GM12891 (cell line): ENCODE measurements around the gene CFAP97D1.

Source experiments
- DNase-seq: peaks from one replicate; pipeline ENCODE4 v3.0.0; 2011; ENCODE audit warnings: low spot score; ENCODE audit not compliant: insufficient read length
- FAIRE-seq: peaks from 2 replicates; lab custom pipeline; 2011; peaks lifted over from hg19 to GRCh38; lab: Jason Lieb, UNC
- PAX5 ChIP-seq: IDR thresholded peaks from 2 replicates; pipeline ENCODE4 v1.6.1; 2011; ENCODE audit warnings: low read length, moderate library complexity, mild to moderate bottlenecking; ENCODE audit not compliant: insufficient read depth, severe bottlenecking
- POLR2A ChIP-seq: IDR thresholded peaks from 2 replicates; pipeline ENCODE4 v1.6.1; 2011; ENCODE audit warnings: low read depth, low read length, control low read depth
- POLR2AphosphoS5 ChIP-seq: IDR thresholded peaks from 2 replicates; pipeline ENCODE4 v1.6.1; 2011; ENCODE audit warnings: low read depth, low read length, control low read depth
- POU2F2 ChIP-seq: IDR thresholded peaks from 2 replicates; pipeline ENCODE4 v1.6.1; 2011; ENCODE audit warnings: low read depth, mild to moderate bottlenecking, control low read depth, low read length, moderate library complexity
- SPI1 ChIP-seq: IDR thresholded peaks from 2 replicates; pipeline ENCODE4 v1.6.1; 2011; ENCODE audit warnings: low read depth, low read length, control low read depth
- TAF1 ChIP-seq: IDR thresholded peaks from 2 replicates; pipeline ENCODE4 v1.6.1; 2011; ENCODE audit warnings: low read depth, low read length, control low read depth

Gene CFAP97D1

DNA sequence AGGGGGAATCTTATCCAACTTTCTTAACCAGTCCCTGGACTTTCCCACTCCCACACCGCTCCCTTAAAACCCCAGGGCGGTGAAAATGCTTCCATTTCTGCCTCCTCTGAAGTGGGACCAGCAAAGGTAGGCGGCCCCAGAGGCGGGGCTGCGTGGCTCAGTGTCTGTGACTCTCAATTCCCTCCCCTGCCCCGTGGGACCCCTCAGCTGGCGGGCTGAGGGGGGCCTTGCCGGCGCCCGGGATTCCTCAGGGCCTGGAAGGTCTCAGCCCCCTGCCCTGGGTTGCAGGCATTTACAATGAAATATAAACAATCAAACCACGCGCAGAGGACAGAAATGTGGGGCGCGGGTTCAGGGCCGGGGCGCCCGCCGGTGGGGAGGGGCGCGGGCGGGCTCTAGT lies 25.3 kb upstream of the CFAP97D1 start:
- no peak for TF ChIP-seq SPI1
- no peak for TF ChIP-seq POLR2A
- TF ChIP-seq TAF1: no peak
- TF ChIP-seq POU2F2: no peak
- no peak for TF ChIP-seq POLR2AphosphoS5
- no peak for TF ChIP-seq PAX5
- FAIRE-seq (no peak), DNase-seq (no peak)

DNA sequence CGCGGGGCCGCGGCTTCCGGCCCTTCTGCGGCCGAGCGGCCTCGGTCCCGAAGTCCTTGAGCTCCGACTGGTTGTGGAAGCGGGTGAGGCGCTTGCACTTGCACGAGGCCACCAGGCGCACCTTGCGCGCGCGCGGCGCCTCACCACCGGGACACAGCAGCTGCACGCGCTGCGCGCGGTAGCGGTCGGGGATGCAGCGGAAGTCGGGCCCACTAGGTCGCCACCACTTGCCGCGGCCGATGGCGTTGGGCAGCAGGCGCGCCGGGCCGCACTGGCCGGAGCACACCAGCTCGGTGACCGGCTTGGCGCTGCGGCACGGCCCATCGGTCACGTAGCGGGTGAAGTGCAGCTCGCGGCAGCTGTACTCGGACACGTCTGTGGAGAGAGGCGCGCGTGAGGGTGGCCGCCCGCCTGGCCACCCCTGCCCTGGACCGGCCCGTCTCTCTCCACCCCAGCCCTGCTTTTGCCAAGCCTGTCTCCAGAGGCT lies 24.8 kb upstream of the CFAP97D1 start:
- TF ChIP-seq TAF1 (no peak), POLR2AphosphoS5 (no peak), PAX5 (no peak), SPI1 (no peak), POLR2A (no peak), POU2F2 (no peak)
- no peak for FAIRE-seq
- DNase-seq: no peak

DNA sequence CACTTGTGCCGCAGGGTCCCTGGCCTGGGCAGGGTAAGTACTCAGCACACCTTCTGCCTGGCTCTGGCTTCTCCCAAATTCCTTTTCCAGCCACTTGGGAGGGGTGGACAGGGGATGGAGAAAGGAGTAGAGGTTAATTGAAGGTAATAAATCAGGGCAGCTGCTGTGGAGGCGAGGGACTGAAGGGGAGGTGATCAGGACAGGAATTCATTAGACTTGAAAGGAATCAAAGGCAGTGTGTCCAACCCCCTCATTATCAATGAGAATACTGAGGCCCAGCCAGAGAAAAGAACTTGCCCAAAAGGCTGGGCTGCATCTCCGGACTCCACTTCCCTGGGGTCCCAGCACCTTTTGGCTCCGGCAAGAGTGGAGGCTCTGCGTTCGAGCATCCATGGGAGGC lies 24.0 kb upstream of the CFAP97D1 start:
- no peak for FAIRE-seq
- no peak for DNase-seq
- no peak for TF ChIP-seq PAX5
- TF ChIP-seq POLR2A: no peak
- TF ChIP-seq SPI1: no peak
- TF ChIP-seq POLR2AphosphoS5: no peak
- TF ChIP-seq POU2F2: no peak
- no peak for TF ChIP-seq TAF1

DNA sequence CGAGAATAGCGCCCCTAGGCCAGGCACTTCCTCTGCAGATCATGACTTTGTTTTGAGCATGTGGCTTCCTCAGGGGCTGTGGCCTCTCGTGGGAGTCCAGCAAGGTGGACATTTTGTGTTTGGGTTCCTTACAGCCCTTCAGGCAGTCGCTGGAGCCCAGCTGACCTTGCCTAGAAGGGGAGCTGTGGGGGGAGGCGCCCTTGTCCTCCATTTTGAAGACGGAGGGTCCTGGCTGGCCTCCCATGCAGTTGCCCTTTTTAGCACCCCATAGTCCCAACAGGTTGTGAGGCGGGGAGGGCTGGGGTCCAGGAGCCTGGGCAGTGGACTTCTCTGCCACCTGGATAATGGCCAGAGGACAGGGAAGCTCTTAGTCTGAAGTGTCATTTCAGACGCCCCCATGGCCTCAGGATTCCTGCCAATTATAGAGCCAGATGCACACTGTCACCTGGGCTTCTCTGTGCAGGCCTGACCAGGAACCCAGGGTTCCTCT lies 23.0 kb upstream of the CFAP97D1 start:
- no peak for TF ChIP-seq POU2F2
- no peak for TF ChIP-seq TAF1
- no peak for TF ChIP-seq PAX5
- no peak for TF ChIP-seq POLR2A
- TF ChIP-seq SPI1: no peak
- no peak for TF ChIP-seq POLR2AphosphoS5
- FAIRE-seq (no peak), DNase-seq (no peak)

DNA sequence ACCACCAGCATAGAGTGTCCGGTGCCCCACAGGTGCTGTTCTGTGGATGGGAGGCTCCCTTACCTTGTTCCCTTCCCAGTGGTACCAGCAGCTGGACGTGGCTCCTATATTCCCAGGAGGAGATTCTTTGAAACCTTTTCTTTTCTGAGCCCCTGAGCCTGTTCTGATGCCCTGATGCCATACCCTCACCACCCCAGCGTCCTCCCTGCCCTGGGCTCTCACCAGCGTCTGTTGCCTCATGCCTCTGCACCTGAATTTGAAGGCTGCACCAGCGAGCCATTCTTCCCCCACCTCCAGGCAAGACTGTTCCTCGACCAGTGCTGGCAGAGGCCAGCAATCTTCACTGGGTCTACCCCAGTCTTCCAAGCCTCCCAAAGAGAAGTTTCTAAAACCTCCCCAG lies 22.1 kb upstream of the CFAP97D1 start:
- FAIRE-seq (no peak), DNase-seq (no peak)
- TF ChIP-seq POLR2AphosphoS5 (no peak), POLR2A (no peak), PAX5 (no peak), TAF1 (no peak), SPI1 (no peak), POU2F2 (no peak)

DNA sequence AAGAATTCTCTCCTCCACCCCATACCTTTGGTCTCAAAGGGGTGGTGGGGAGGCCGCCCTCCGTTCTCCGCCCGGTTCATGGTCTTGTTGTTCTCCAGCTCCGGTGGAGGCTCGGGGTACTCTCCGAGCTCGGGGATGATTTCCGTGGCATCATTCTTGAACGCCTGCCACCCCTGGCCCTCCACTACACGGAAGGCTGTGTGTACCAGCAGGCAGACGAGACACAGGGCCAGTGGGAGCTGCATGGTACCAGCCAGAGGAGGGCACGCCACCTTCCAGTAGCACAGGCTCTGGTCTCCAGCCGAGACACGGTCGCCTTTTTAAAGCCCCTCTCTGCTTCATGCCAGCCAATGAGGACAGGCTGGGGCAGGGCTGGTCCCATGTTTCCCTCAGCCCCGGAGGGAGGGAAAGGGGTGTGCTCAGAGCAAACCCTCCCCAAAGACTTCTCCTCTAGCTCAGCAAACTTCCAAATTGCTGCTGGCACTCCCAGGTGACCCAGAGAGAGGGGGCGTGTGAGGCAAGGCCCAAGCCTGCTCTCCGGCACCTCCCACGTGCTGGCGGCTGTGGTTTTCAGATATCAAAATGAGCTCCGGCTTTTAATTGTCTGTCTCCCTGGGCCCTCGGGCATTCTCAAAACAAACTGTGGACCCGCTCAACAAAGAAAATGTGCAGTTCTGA lies 21.6 kb upstream of the CFAP97D1 start, which contains the start of gene SOST:
TSS of gene SOST (minus strand) at position 295 of the 678 bp plus-strand sequence. CDS start at position 245, 50 bp downstream.
- DNase-seq: no peak
- TF ChIP-seq POLR2AphosphoS5 (no peak), PAX5 (no peak), TAF1 (no peak), SPI1 (no peak), POLR2A (no peak), POU2F2 (no peak)
- no peak for FAIRE-seq

DNA sequence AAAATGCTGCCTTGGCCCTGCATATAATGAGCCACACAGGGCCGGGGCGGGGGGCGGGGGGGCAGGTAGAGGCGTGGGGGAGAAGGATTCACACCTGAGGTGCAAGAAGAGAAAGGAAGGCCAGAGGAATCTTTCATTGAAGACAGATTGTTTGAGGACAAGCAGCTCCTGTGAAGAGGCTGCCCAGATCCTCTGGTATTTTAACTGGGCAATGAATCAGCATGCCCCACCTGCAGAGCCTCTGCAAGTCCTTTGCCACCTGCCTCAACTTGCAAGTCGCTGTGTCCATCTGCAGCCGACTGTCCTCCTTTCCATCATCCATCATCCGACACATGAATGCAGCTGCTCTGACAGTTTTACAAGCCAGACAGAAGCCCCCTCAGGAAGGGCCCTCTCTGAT lies 20.4 kb upstream of the CFAP97D1 start:
- DNase-seq (no peak), FAIRE-seq (no peak)

DNA sequence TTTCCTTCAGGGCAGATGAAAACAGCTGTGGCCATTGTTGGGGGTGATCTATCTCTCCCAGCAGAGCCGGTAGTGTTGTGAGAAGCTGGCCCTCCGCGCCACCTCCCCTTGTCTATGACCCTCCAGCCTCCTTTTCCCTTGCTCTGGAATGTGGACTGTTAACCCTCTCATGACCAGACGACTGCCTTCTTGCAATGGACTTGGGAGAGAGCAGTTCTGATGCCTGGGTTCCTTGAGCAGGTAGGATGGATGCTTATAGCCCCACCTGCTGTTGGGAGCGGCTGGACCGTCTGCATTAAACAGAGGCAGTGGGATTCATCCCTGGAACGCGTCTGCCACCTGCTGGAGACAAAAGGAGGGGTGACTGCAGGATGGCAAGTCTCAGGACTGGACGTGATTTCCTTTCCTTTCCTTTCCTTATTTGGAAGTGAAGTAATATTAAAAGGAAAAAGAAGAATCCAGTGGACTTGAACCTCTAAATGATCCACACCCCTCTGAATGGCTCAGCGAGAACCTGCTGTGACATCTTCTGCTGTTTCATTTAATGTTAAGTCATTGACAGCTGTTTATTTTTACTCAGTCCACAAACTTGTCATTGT lies 19.9 kb upstream of the CFAP97D1 start:
- DNase-seq: peak; percentile 81
- peak; percentile 99 for FAIRE-seq

More for the DNA sequence above, 20.4 kb upstream of the CFAP97D1 start:
- TF ChIP-seq POLR2AphosphoS5 (no peak), PAX5 (no peak)

DNA sequence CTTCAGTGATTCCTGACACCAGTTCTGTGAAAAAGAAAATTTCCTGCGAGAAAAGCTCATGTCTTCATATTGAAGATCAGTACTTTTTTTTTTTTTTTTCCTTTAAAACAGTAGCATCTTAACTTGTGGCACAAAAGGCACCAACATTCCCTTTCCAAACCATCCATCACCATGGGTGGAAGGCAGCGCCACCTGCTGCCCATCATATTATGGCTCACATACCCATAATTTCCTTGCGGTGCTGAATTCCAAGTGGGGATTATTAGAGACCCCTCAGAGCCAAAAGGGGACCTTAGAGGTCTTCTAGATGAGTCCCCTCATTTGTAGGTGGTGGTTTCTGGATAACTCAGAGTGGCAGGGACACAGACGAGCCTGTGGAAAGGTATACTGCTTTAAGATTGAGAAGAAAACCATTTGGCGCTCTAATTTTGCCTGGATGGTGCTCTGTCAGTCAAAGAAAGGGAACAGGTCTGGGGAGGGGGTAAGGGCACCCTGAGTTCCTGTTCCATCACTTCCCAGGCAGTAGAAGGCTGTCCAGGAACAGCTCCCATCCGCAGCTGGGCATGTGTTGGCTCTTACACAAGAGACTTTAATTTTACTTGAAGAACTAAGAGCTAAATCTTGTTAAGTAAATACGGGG lies 13.7 kb upstream of the CFAP97D1 start:
- DNase-seq (no peak), FAIRE-seq (peak; percentile 70)
- no peak for TF ChIP-seq POU2F2
- TF ChIP-seq POLR2A: no peak
- no peak for TF ChIP-seq TAF1
- TF ChIP-seq PAX5: no peak
- no peak for TF ChIP-seq POLR2AphosphoS5
- no peak for TF ChIP-seq SPI1

More for the DNA sequence above, 19.9 kb upstream of the CFAP97D1 start:
- no peak for TF ChIP-seq TAF1
- TF ChIP-seq POU2F2: 0 out of 2 replicates have a peak, but pooled peaks have one; percentile 19
